Fibroblast of villous mesenchyme (primary cell): Measurements from ENCODE around the gene RHOBTB1. TPM values are rescaled to one million over a fixed set of nuclear protein-coding genes. Genes with fewer than 3 reads are reported as not detected.

Experiments used
- DNase-seq: peaks from one replicate; pipeline ENCODE4 v3.0.0-alpha.2; 2010; ENCODE audit warnings: low read depth
- H3K4me3 ChIP-seq: 2 replicates; pipeline ENCODE4 v1.5.1; 2011; ENCODE audit warnings: low read depth, mild to moderate bottlenecking, low read length
- total RNA-seq: library from RNA; depleted of rRNA; stranded (reverse); fragments of >200 nt; gene quantifications from 2 replicates; pipeline ENCODE4 v1.2.3, GENCODE V29; 2012
- TF ChIP-seq, protein P1 (sequence below): IDR thresholded peaks from 2 replicates; pipeline ENCODE4 v1.5.1; 2012; ENCODE audit warnings: low read depth, mild to moderate bottlenecking, low read length; ENCODE audit not compliant: insufficient read depth

The RHOBTB1 gene
- total RNA-seq, 1 donor = 26.8 TPM

DNA sequence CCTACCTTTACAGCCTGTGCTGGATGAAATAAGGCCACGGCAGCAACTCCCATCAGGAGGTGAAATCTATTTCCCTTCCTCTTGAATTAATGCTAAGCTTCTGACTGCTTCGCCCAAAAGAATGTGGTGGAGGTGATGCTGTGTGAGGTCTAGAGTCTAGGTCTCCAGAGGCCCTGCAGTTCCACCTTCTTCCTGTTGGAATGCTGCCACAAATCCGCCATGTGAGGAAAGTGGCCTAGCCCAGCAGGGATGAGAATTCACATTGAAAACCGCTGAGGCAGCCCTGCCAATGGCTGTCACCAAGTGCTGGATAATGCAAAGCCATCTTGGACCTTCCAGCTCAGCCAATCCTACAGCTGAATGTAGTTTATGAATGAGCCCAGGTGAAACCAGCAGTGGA lies 28.0 kb downstream of the RHOBTB1 start:
- TF ChIP-seq, protein P1, sequence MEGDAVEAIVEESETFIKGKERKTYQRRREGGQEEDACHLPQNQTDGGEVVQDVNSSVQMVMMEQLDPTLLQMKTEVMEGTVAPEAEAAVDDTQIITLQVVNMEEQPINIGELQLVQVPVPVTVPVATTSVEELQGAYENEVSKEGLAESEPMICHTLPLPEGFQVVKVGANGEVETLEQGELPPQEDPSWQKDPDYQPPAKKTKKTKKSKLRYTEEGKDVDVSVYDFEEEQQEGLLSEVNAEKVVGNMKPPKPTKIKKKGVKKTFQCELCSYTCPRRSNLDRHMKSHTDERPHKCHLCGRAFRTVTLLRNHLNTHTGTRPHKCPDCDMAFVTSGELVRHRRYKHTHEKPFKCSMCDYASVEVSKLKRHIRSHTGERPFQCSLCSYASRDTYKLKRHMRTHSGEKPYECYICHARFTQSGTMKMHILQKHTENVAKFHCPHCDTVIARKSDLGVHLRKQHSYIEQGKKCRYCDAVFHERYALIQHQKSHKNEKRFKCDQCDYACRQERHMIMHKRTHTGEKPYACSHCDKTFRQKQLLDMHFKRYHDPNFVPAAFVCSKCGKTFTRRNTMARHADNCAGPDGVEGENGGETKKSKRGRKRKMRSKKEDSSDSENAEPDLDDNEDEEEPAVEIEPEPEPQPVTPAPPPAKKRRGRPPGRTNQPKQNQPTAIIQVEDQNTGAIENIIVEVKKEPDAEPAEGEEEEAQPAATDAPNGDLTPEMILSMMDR = no peak
- no peak overlapping the region for H3K4me3 ChIP-seq
- no peak for DNase-seq

DNA sequence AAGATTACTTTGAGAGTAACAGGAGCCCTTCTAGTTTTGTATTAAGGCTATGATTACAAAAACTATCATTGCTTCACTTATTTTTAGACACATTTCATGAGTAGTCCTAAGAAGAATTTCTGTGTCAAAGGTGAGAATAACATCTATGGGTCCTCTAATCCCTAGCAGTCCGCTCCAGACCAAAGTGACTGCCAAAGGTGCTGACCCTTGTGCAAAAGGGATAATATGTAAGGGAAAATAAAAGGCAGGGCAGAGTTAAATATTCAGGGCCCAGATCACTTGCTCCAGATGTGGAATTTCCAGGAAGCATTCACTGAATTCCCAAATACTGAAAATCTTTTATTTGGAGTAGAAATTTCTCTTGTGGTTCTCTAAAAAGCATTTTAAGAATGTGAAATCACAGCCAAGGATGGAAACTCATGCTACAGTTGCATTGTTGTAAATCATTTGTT lies 29.3 kb downstream of the RHOBTB1 start:
- H3K4me3 ChIP-seq = no peak overlapping the region
- TF ChIP-seq, protein P1 = no peak
- peak; percentile 98 for DNase-seq

DNA sequence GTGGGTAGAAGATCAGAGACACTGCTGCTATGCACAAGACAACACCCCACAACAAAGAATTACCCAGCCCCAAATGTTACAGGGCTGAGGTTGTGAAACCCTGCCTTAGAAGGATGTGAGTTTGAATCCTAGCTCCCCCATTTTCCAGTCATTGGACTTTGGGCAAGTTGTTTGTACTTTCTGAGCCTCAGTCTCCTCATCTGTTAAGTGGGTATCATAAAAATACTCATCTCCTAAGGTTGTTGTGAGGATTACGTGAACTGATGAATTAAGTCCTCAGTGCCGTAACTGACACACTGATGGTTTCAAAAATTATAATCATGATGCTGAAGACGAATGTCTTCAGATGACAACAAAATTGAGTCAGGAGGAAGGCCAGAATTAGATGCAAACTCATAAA lies 30.3 kb downstream of the RHOBTB1 start:
- TF ChIP-seq, protein P1 = no peak
- no peak overlapping the region for H3K4me3 ChIP-seq
- DNase-seq = no peak

DNA sequence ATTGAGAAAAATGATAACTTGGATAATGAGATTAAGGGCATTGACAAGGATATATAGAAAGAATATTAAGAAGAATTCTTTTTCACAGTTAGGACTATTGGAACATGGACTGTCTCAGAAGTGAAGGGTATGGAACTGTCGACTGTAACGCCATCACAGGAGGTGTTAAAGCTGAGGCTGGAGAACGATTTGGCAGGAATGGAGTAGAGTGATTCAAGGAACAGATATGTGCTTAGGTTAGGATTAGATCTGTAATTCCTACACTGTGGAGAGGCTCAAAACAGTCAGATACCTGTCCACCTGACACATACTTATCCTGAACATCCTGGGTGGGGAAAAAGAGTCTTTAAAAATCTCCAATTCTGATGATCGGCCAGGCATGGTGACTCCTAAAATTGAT lies 30.9 kb downstream of the RHOBTB1 start:
- H3K4me3 ChIP-seq = no peak overlapping the region
- TF ChIP-seq, protein P1 = no peak
- DNase-seq = no peak

DNA sequence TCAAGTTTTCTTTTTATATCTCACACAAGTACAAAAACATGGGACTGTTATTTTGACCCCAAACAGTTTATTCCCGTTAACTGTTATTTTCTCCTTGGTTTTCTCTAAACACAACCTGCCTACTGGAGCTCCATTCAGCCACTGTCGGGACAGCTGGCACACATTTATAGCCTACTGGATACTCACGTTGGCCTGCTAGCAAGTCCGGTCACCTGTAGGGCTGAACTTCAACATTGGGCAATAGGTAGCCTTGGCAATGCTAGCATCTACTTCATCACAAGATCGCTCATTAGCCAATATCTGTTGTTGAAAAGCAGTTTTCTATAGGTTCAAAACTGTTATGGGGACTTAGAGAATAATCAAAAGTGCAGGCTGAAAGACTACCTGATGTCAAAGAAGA lies 32.3 kb downstream of the RHOBTB1 start:
- no peak for DNase-seq

DNA sequence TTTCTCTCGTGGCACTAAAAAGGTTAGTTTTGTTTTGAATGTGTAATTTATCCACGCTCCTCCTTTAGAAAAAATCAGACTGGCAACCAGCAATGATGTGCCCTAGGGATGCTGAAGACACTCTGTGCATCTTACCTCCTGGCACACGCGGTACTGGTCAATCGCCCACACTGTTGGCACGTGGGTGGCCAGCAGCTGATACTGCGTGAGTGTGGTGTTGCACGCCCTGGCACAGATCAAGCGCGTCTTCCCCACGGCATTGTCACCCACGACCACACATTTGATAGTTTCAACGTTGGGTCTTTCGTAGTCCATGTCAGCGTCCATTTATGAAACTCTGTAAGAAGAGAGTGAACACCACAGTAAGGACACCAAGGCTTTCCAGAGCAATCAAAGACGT lies 32.8 kb downstream of the RHOBTB1 start:
- TF ChIP-seq, protein P1 = no peak
- no peak overlapping the region for H3K4me3 ChIP-seq

More for the DNA sequence above, 32.3 kb downstream of the RHOBTB1 start:
- TF ChIP-seq, protein P1 = no peak
- H3K4me3 ChIP-seq = no peak overlapping the region

DNA sequence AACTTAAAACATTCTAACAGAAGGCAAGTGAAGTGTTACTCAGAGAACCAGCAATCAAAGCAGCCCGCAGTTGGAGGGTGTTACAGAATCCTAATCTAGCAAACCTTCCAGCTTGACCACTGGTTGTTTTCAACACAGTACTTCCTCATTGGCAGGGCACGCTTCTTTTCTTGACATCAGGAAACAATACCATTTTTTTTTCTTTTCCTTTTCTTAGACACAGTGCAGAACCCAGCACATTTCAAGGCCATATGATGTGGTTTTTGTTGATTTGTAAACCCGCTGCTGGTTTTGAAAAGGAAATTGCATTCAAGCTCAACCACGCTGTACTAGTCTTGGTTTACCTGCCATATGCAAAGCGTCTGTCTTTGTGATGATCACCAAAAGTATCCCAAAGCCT lies 33.4 kb downstream of the RHOBTB1 start:
- no peak for DNase-seq
- TF ChIP-seq, protein P1 = no peak
- H3K4me3 ChIP-seq = no peak overlapping the region

More for the DNA sequence above, 32.8 kb downstream of the RHOBTB1 start:
- no peak for DNase-seq
